Keratinocyte (primary cell): ENCODE data around the gene HS1BP3.

Experiments used
- CTCF ChIP-seq, 3 experiments: IDR thresholded peaks in 1 of 3; conservative IDR thresholded peaks in 1 of 3; optimal IDR thresholded peaks in 1 of 3; 2 replicates in 2 of 3; 3 replicates in 1 of 3; pipeline versions ENCODE3 to v1.5.1; 2011; ENCODE audit warnings: low read length in 3 of 3, mild to moderate bottlenecking in 3 of 3, moderate library complexity in 2 of 3, control low read depth in 1 of 3, inconsistent platforms in 1 of 3; ENCODE audit not compliant: insufficient read depth in 2 of 3; ENCODE audit errors: extremely low read depth in 1 of 3
- EZH2 ChIP-seq: IDR thresholded peaks from one replicate; pipeline ENCODE4 v1.6.1; 2012; ENCODE audit warnings: inconsistent platforms, mild to moderate bottlenecking, low read length, moderate library complexity

- no peak for TF ChIP-seq CTCF (optimal IDR thresholded peaks at IDR 0.05 in 1 of 3, IDR thresholded peaks at IDR 0.05 in 1 of 3, conservative IDR thresholded peaks at IDR 0.05 in 1 of 3; ENCODE audit: extremely low read depth in 1 of 3, insufficient read depth in 2 of 3, low read length in 3 of 3)
- TF ChIP-seq EZH2 = no peak
Measured at GRCh38 chr2:20593072-20594034, 57.5 kb downstream of the HS1BP3 start.
